NCI-H187 (cell line): ENCODE measurements around the gene OR6B1.
"Not testable (repeated sequence)": the region's sequence is repeated elsewhere in the genome, so short reads cannot be mapped to it uniquely, and the experiment has no call there.

Experiments used
- DNase-seq, 2 experiments: peaks; one replicate each; lab custom pipeline; 2025; lab: John Stamatoyannopoulos, UW

OR6B1 gene

GRCh38 chr7:144038887-144039286 is 38.8 kb downstream of the OR6B1 start:
- no peak for DNase-seq

DNA sequence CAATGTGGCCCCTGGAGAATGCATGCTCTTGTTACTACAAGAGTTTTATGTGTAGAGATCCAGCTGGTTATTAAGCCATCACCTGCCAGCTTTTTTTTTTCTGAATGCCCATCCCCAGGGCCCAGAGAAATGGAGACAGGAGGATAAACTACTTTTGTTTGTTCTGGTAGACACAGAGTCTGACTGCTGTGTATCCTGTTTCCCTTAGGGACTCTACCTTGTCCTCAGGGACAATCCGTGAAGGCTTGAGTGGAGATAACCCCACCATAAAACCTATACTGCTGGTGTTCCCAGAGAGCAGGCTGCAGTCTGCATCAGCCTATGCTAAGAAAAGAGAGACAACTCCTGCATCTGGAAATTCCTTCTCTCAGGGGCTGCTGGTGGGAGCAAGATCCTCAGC is 48.5 kb downstream of the OR6B1 start, which contains the start of gene OR2A5:
Gene OR2A5, plus strand, starts transcription at position 301 of the 400 bp plus-strand sequence. CDS start 1,454 bp downstream, outside the sequence.
- DNase-seq = no peak

DNA sequence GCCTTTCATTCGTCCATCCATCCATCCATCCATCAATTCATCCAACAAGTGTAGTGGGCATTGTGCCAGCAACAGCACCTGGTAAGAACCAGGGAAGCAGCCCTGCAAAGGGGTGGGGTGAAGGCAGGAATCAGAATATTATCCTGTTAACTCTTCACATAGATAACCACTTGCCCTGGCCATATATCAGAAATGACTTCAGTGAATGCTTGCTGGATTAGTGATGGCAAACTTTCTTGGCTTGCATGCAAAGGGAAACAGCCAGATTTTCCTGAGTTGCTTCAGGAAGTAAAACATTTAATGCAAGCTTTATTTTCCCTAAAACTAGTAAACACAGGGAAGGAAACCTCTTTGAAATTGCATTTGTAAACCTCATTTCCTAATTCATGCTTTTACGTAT is 49.4 kb downstream of the OR6B1 start:
- no peak for DNase-seq

DNA sequence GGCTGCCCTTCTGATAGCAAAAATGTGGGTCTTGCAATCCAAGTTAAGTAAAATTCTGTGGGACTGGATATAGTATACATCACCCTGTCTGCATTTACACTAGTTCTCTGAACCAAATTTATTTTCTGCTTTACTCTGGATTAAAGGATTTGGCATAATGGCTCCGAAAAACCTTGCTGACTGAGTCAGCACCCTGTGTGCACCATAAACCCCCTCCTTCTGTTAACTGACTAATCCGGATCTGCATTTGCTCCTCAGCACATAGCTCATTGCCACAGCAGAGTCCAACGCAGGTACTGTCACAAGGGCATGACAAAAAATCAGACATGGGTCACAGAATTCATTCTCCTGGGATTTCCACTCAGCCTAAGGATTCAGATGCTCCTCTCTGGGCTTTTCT is 50.0 kb downstream of the OR6B1 start:
- DNase-seq = no peak

DNA sequence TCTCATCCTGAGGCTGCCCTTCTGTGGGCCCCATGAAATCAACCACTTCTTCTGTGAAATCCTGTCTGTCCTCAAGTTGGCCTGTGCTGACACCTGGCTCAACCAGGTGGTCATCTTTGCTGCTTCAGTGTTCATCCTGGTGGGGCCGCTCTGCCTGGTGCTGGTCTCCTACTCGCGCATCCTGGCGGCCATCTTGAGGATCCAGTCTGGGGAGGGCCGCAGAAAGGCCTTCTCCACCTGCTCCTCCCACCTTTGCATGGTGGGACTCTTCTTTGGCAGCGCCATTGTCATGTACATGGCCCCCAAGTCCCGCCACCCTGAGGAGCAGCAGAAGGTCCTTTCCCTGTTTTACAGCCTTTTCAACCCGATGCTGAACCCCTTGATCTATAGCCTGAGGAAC is 50.8 kb downstream of the OR6B1 start:
- not testable (repeated sequence) for DNase-seq

GRCh38 chr7:144057954-144058353 is 57.8 kb downstream of the OR6B1 start:
- DNase-seq = no peak
